ENCODE measurements around the gene LYL1. TPM values are rescaled to one million over a fixed set of nuclear protein-coding genes. Genes with fewer than 3 reads are reported as not detected.

LYL1 gene
- total and polyA plus RNA-seq, 9 of the 15 experiments (the other 6 are each of a cell fraction or from before 2014, with no cell fraction given): 1.3 to 266 (median 34.0) TPM

DNA sequence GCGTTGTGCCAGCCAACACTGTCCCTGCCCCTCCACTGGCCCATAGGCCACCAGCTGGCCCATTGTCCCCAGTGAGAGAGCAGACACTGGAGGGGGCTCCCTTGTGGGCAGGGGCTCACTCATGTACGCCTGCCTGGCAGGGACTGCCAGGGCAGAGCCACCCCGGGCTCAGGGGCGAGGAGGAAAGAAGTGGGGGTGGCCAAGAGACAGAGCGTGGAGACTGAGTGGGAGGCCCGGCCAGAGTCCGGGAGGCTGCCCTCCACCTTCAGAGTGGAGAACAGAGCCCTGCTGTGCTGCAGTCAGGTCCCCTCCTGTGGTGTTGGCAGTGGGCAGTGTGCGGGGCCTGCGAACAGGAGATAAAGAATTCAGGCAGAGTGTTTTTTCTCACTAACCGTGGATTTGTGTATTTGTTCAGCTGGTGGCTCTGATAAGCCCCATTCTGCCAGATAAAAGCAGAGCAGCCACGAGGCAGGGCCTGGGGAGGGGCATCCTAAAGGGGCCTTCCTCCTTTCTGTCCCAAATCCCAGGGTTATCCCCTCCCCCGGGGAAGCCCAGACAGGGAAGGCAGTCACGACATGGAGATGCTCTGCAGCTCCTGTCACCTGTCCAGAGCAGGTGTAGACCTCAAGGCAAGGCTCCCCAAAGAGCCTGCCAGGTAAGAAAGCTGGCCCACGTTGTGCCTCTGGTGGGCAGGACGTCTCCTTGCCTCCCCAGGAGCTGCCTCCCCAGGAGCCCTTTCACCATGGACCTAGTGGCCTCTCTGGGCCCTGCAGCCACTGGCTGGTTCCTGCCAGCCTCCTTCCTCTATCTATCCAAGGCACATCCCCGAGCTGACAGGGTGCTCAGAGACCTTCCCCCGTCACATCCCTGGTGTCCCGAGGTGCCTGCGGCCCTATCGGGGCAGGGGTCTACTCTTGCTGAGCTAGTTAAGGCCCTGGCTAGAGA, 33.0 kb downstream of the LYL1 start (continued):
- TF ChIP-seq CBFA2T3 (IDR thresholded peaks at IDR 0.05) (peak; percentile 99), NONO (IDR thresholded peaks at IDR 0.05; ENCODE audit: low read depth in 2 of 2, low read length in 1 of 2) (peak in 1 of 2 experiments; percentile 86; a peak in 1 of 4 replicates), NEUROD1 (IDR thresholded peaks at IDR 0.05; ENCODE audit: borderline replicate concordance, low read depth, low read length, partially characterized antibody) (peak; percentile 83), MEF2D (tag; conservative IDR thresholded peaks at IDR 0.05; ENCODE audit: low read depth) (peak; percentile 76), HDAC2 (IDR thresholded peaks at IDR 0.05) (peak; percentile 99), EP300 (IDR thresholded peaks at IDR 0.05; ENCODE audit: low read length) (peak; percentile 99), ETS2 (tag; IDR thresholded peaks at IDR 0.05; ENCODE audit: borderline replicate concordance, poor library complexity, severe bottlenecking) (no peak), RBM25 (IDR thresholded peaks at IDR 0.05; ENCODE audit: low read depth, low read length, severe bottlenecking) (no peak), ZNF77 (CRISPR knock-in tag; IDR thresholded peaks at IDR 0.05) (no peak), MBD2 (IDR thresholded peaks at IDR 0.05; ENCODE audit: borderline replicate concordance, low read depth) (peak; percentile 77), PHB2 (IDR thresholded peaks at IDR 0.05; ENCODE audit: low read depth) (peak; percentile 96), SP1 (CRISPR knock-in tag; IDR thresholded peaks at IDR 0.05) (peak; percentile 40; the same call in 1 of the 2 replicates), RAD51 (IDR thresholded peaks at IDR 0.05; ENCODE audit: borderline replicate concordance, low read depth) (peak; percentile 32; the same call in 1 of the 2 replicates), KDM5B (IDR thresholded peaks at IDR 0.05; ENCODE audit: insufficient replicate concordance, low read depth, low read length) (no peak), GABPB2 (CRISPR knock-in tag; conservative IDR thresholded peaks at IDR 0.05) (no peak), ZFP36 (IDR thresholded peaks at IDR 0.05; ENCODE audit: low read depth, low read length, partially characterized antibody) (peak; percentile 54), TOE1 (IDR thresholded peaks at IDR 0.05; ENCODE audit: borderline replicate concordance) (peak; percentile 79), TOE1 (CRISPR knock-in tag; IDR thresholded peaks at IDR 0.05; ENCODE audit: borderline replicate concordance, low read depth) (no peak), NR4A1 (CRISPR knock-in tag; IDR thresholded peaks at IDR 0.05) (peak; percentile 65), NR4A1 (tag; IDR thresholded peaks at IDR 0.05) (peak; percentile 85), HDGF (IDR thresholded peaks at IDR 0.05) (no peak), HEY1 (CRISPR knock-in tag; IDR thresholded peaks at IDR 0.05; ENCODE audit: borderline replicate concordance) (peak; percentile 74; the same call in 1 of the 2 replicates)
- TF ChIP-seq, protein P1, sequence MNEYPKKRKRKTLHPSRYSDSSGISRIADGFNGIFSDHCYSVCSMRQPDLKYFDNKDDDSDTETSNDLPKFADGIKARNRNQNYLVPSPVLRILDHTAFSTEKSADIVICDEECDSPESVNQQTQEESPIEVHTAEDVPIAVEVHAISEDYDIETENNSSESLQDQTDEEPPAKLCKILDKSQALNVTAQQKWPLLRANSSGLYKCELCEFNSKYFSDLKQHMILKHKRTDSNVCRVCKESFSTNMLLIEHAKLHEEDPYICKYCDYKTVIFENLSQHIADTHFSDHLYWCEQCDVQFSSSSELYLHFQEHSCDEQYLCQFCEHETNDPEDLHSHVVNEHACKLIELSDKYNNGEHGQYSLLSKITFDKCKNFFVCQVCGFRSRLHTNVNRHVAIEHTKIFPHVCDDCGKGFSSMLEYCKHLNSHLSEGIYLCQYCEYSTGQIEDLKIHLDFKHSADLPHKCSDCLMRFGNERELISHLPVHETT (CRISPR knock-in tag; conservative IDR thresholded peaks at IDR 0.05 in 1 of 2, IDR thresholded peaks at IDR 0.05 in 1 of 2): peak in 1 of 2 experiments; percentile 92; a peak in 2 of 4 replicates
- TF ChIP-seq, protein P2, sequence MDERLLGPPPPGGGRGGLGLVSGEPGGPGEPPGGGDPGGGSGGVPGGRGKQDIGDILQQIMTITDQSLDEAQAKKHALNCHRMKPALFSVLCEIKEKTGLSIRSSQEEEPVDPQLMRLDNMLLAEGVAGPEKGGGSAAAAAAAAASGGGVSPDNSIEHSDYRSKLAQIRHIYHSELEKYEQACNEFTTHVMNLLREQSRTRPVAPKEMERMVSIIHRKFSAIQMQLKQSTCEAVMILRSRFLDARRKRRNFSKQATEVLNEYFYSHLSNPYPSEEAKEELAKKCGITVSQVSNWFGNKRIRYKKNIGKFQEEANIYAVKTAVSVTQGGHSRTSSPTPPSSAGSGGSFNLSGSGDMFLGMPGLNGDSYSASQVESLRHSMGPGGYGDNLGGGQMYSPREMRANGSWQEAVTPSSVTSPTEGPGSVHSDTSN (CRISPR knock-in tag; IDR thresholded peaks at IDR 0.05; ENCODE audit: low read depth): no peak
- TF ChIP-seq, protein P2 (tag; conservative IDR thresholded peaks at IDR 0.05; ENCODE audit: low read depth): no peak; the same call in 1 of the 2 replicates

All from K562 (cell line).